ENCODE measurements around the gene SFT2D1. TPM values are rescaled to one million over a fixed set of nuclear protein-coding genes. Genes with fewer than 3 reads are reported as not detected.

Gene SFT2D1
- total and polyA plus RNA-seq, 2 of the 4 experiments (the other 2 are of a cell fraction): 10.2 to 45.8 TPM

DNA sequence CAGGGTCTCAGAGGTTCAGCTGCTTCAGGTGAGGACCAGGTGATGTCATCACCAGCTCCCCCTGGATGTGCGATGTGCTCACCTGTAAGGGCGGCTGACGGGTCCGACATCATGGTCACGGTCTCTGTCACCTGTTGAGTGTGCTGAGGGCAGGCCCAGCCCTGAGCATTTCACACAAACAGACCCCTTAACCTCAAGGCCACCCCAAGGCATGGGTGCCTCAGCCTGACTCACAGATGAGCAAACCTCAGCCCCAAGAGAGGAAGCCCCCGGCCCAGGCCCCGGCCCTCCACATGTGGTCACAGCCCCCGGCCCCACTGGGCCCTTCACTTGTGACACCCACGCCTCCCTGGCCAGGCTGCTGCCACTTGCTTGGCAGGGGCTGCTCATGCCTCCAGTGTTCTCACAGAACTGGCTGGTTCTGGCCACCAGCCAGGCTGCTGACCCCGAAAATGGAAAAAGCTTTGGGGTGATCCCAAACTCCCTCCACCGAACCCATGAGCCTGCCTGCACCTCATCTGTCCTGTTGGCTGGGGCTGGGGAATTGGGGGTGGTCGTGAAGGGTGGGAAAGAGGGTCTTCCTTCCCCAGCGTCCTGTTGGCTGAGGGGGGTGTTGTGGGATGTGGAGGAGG lies 67.5 kb downstream of the SFT2D1 start:
- POLR2A ChIA-PET (ENCODE audit: unreplicated experiment): no interaction called here
- H3K79me1 ChIP-seq (ENCODE audit: low read depth in 1 of 2, low read length in 2 of 2): no peaks in the 10 kb centered on the region
- BruUV-seq (replicated peaks): no TSS peak

More for the DNA sequence above, 67.5 kb downstream of the SFT2D1 start:
- H4K20me1 ChIP-seq (ENCODE audit: insufficient read depth, low read length): no peaks in the 10 kb centered on the region
- H3K14ac ChIP-seq (replicated peaks; ENCODE audit: low read depth, low read length): no peak overlapping the region
- no peak overlapping the region for H4K91ac ChIP-seq (ENCODE audit: insufficient read depth, low read depth, low read length)
- H4K8ac ChIP-seq (ENCODE audit: low read depth in 2 of 2, low read length in 2 of 2): no peak overlapping the region
- no peak overlapping the region for H3K56ac ChIP-seq (ENCODE audit: extremely low read depth, insufficient read depth, low read length)
- H3K23ac ChIP-seq (ENCODE audit: low read depth, low read length): no peak overlapping the region
- H2BK120ac ChIP-seq (ENCODE audit: low read depth, low read length): no peak overlapping the region
- no peak overlapping the region for H2AK5ac ChIP-seq (ENCODE audit: low read depth, low read length)
- no peak overlapping the region for H3K4ac ChIP-seq (ENCODE audit: low read depth, low read length)
- H3K9me3 ChIP-seq (ENCODE audit: control insufficient read depth, insufficient read depth, low read length): no peaks in the 10 kb centered on the region
- H2BK5ac ChIP-seq (ENCODE audit: low read depth, low read length, poor library complexity, severe bottlenecking): no peak overlapping the region
- H3K27ac ChIP-seq (ENCODE audit: insufficient read depth, low read length): no peak overlapping the region
- intact Hi-C loops (cut with micrococcal nuclease): loop anchor here (1.0 to 5.0 kb wide), 3 partner anchors 107 to 388 kb away; partner anchors contain the start of gene MPC1
- CTCF ChIA-PET: no interaction called here
- TF ChIP-seq CHD1 (IDR thresholded peaks at IDR 0.05; ENCODE audit: low read depth, low read length) (no peak), RCOR1 (IDR thresholded peaks at IDR 0.05; ENCODE audit: insufficient replicate concordance, low read length) (no peak), RAD21 (IDR thresholded peaks at IDR 0.05; ENCODE audit: low read length) (no peak), MAZ (IDR thresholded peaks at IDR 0.05; ENCODE audit: borderline replicate concordance, low read depth, low read length) (no peak), FOS (IDR thresholded peaks at IDR 0.05; ENCODE audit: low read depth, low read length) (no peak), CEBPB (IDR thresholded peaks at IDR 0.05; ENCODE audit: low read depth, low read length) (no peak), RFX5 (IDR thresholded peaks at IDR 0.05; ENCODE audit: low read depth, low read length) (no peak), NFE2L2 (IDR thresholded peaks at IDR 0.05; ENCODE audit: low read depth, low read length) (no peak), MXI1 (IDR thresholded peaks at IDR 0.05; ENCODE audit: borderline replicate concordance, low read depth, low read length) (no peak), POLR2A (IDR thresholded peaks at IDR 0.05; ENCODE audit: low read depth, low read length) (no peak), MAFK (IDR thresholded peaks at IDR 0.05; ENCODE audit: low read depth, low read length) (no peak)
- TF ChIP-seq, protein P1, sequence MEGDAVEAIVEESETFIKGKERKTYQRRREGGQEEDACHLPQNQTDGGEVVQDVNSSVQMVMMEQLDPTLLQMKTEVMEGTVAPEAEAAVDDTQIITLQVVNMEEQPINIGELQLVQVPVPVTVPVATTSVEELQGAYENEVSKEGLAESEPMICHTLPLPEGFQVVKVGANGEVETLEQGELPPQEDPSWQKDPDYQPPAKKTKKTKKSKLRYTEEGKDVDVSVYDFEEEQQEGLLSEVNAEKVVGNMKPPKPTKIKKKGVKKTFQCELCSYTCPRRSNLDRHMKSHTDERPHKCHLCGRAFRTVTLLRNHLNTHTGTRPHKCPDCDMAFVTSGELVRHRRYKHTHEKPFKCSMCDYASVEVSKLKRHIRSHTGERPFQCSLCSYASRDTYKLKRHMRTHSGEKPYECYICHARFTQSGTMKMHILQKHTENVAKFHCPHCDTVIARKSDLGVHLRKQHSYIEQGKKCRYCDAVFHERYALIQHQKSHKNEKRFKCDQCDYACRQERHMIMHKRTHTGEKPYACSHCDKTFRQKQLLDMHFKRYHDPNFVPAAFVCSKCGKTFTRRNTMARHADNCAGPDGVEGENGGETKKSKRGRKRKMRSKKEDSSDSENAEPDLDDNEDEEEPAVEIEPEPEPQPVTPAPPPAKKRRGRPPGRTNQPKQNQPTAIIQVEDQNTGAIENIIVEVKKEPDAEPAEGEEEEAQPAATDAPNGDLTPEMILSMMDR (conservative IDR thresholded peaks at IDR 0.05; ENCODE audit: low read depth, low read length): no peak
- TF ChIP-seq, protein P2, sequence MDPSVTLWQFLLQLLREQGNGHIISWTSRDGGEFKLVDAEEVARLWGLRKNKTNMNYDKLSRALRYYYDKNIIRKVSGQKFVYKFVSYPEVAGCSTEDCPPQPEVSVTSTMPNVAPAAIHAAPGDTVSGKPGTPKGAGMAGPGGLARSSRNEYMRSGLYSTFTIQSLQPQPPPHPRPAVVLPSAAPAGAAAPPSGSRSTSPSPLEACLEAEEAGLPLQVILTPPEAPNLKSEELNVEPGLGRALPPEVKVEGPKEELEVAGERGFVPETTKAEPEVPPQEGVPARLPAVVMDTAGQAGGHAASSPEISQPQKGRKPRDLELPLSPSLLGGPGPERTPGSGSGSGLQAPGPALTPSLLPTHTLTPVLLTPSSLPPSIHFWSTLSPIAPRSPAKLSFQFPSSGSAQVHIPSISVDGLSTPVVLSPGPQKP (IDR thresholded peaks at IDR 0.05; ENCODE audit: borderline replicate concordance, low read depth, low read length): no peak
- TF ChIP-seq, protein P3, sequence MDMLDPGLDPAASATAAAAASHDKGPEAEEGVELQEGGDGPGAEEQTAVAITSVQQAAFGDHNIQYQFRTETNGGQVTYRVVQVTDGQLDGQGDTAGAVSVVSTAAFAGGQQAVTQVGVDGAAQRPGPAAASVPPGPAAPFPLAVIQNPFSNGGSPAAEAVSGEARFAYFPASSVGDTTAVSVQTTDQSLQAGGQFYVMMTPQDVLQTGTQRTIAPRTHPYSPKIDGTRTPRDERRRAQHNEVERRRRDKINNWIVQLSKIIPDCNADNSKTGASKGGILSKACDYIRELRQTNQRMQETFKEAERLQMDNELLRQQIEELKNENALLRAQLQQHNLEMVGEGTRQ (IDR thresholded peaks at IDR 0.05; ENCODE audit: low read depth, low read length): no peak
- in situ Hi-C loops (cut with MboI; ENCODE audit: low sequenced_read_pairs): loop anchor here (5.0 kb wide), 1 partner anchor 122 kb away; no protein-coding TSS in a partner anchor
- H3K18ac ChIP-seq (ENCODE audit: low read depth, low read length): no peak overlapping the region
- no peak overlapping the region for H3K9ac ChIP-seq (ENCODE audit: low read depth, low read length)
- 75% methylated on average over 4 of the region's 13 CpGs; no CpG with 5 or more reads in 1 of the 2 experiments for WGBS, 2 experiments (ENCODE audit: extremely low coverage in 2 of 2, insufficient read length in 1 of 2)
- no peaks in the 10 kb centered on the region for H3K9me1 ChIP-seq (ENCODE audit: insufficient read depth, low read length)
- no peaks in the 10 kb centered on the region for H3K36me3 ChIP-seq (ENCODE audit: control insufficient read depth, insufficient read depth, low read length)
- no peak for ATAC-seq (ENCODE audit: low read depth)
- no peaks in the 10 kb centered on the region for H3K4me1 ChIP-seq (ENCODE audit: control insufficient read depth, insufficient read depth, low read length)
- H3K4me2 ChIP-seq (ENCODE audit: low read depth, low read length): no peak overlapping the region
- no peak for DNase-seq
- no peak overlapping the region for H4K5ac ChIP-seq (ENCODE audit: low read depth, low read length)
- no peak overlapping the region for H2BK15ac ChIP-seq (ENCODE audit: low read depth, low read length)
- no peak overlapping the region for H2AFZ ChIP-seq (replicated peaks; ENCODE audit: low read length, poor library complexity)
- H2AK9ac ChIP-seq (replicated peaks; ENCODE audit: low read depth, low read length, poor library complexity): peak overlapping the region; percentile 72
- no peak overlapping the region for H2BK20ac ChIP-seq (ENCODE audit: low read depth, low read length)
- H3K4me3 ChIP-seq (ENCODE audit: insufficient read depth, low read depth, low read length): no peak overlapping the region
- dilution Hi-C loops (cut with HindIII; ENCODE audit: low sequenced_read_pairs, unreplicated experiment): no loop called here
- peaks cover 10% of the 10 kb centered on the region; the same call in 1 of the 2 replicates for H3K27me3 ChIP-seq (ENCODE audit: control insufficient read depth, insufficient read depth, low read length)
